ENCODE results near the gene CAMKMT. TPM values are rescaled to one million over a fixed set of nuclear protein-coding genes. Genes with fewer than 3 reads are reported as not detected.

The CAMKMT gene
- total RNA-seq, 2 experiments from 2014 or later: 12.1 to 14.1 TPM

- POLR2A ChIA-PET: no interaction called here
- no peaks in the 10 kb centered on the region for H3K27me3 Mint-ChIP-seq
- no peak for DNase-seq
- H3K9me3 Mint-ChIP-seq: no peaks in the 10 kb centered on the region
- no peak for ATAC-seq
- intact Hi-C loops (cut with micrococcal nuclease): no loop called here
- no peak overlapping the region for H3K4me3 Mint-ChIP-seq
- H3K36me3 Mint-ChIP-seq (ENCODE audit: low read depth): peaks cover 12% of the 10 kb centered on the region
- CTCF ChIA-PET: interaction anchor here (1.2 to 2.9 kb wide), 4 partner anchors 59 to 396 kb away, joined by 3 to 9 read pairs (median 6); no protein-coding TSS in a partner anchor
- H3K4me1 Mint-ChIP-seq (ENCODE audit: low read depth): no peaks in the 10 kb centered on the region
- H3K27ac Mint-ChIP-seq: no peak overlapping the region
- no peak for TF ChIP-seq CTCF (IDR thresholded peaks at IDR 0.05)
Measured at GRCh38 chr2:44559108-44559507, 197.4 kb downstream of the CAMKMT start.

GRCh38 chr2:44560352-44560751 lies 198.6 kb downstream of the CAMKMT start:
- TF ChIP-seq CTCF (IDR thresholded peaks at IDR 0.05): peak; percentile 42
- intact Hi-C loops (cut with micrococcal nuclease): loop anchor here (10.0 kb wide), 1 partner anchor 394 kb away; no protein-coding TSS in a partner anchor
- DNase-seq (peak; percentile 53), ATAC-seq (no peak)
- Mint-ChIP-seq H3K9me3 (no peaks in the 10 kb centered on the region), H3K4me3 (no peak overlapping the region), H3K36me3 (ENCODE audit: low read depth) (peaks cover 10% of the 10 kb centered on the region), H3K27ac (no peak overlapping the region), H3K4me1 (ENCODE audit: low read depth) (no peaks in the 10 kb centered on the region), H3K27me3 (no peaks in the 10 kb centered on the region)
- ChIA-PET CTCF (interaction anchor here (0.6 to 2.9 kb wide), 12 partner anchors 10 to 397 kb away, joined by 3 to 9 read pairs (median 3); no protein-coding TSS in a partner anchor), POLR2A (interaction anchor here (0.5 to 0.9 kb wide), 3 partner anchors 12 to 288 kb away, joined by 3 to 5 read pairs (median 3); no protein-coding TSS in a partner anchor)

GRCh38 chr2:44560941-44561340 lies 199.2 kb downstream of the CAMKMT start:
- no peak overlapping the region for H3K4me3 Mint-ChIP-seq
- H3K4me1 Mint-ChIP-seq (ENCODE audit: low read depth): no peaks in the 10 kb centered on the region
- ChIA-PET POLR2A (interaction anchor here (0.5 to 0.9 kb wide), 2 partner anchors 13 to 287 kb away, joined by 3 to 5 read pairs; no protein-coding TSS in a partner anchor), CTCF (interaction anchor here (0.6 to 2.9 kb wide), 9 partner anchors 11 to 396 kb away, joined by 3 to 9 read pairs (median 4); no protein-coding TSS in a partner anchor)
- H3K9me3 Mint-ChIP-seq: no peaks in the 10 kb centered on the region
- ATAC-seq (no peak), DNase-seq (no peak)
- TF ChIP-seq CTCF (IDR thresholded peaks at IDR 0.05): no peak
- no peaks in the 10 kb centered on the region for H3K27me3 Mint-ChIP-seq
- H3K27ac Mint-ChIP-seq: no peak overlapping the region
- H3K36me3 Mint-ChIP-seq (ENCODE audit: low read depth): peaks cover 10% of the 10 kb centered on the region
- intact Hi-C loops (cut with micrococcal nuclease): loop anchor here (10.0 kb wide), 1 partner anchor 394 kb away; no protein-coding TSS in a partner anchor

DNA sequence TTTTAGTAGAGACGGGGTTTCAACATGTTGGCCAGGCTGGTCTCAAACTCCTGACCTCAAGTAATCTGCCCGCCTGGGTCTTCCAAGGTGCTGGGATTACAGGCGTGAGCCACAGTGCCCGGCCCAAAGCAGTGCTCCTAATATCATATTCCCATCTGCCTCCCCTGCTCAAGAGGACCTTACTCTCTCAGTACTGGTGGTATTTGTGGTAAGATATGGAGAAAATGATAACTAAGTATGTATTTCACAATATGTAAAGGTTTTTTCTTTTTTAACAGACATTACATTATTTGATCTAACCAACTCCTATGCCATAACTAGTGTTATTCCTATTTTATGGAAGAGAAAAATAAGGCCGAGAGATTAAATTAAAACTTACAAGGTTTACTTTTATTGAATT lies 201.0 kb downstream of the CAMKMT start:
- no peak overlapping the region for H3K4me3 Mint-ChIP-seq
- POLR2A ChIA-PET: no interaction called here
- ATAC-seq: no peak
- peaks cover 10% of the 10 kb centered on the region for H3K36me3 Mint-ChIP-seq (ENCODE audit: low read depth)
- no peaks in the 10 kb centered on the region for H3K9me3 Mint-ChIP-seq
- intact Hi-C loops (cut with micrococcal nuclease): loop anchor here (10.0 kb wide), 1 partner anchor 392 kb away; no protein-coding TSS in a partner anchor
- no peak overlapping the region for H3K27ac Mint-ChIP-seq
- no peaks in the 10 kb centered on the region for H3K27me3 Mint-ChIP-seq
- no peak for DNase-seq
- no peak for TF ChIP-seq CTCF (IDR thresholded peaks at IDR 0.05)
- CTCF ChIA-PET: no interaction called here
- H3K4me1 Mint-ChIP-seq (ENCODE audit: low read depth): no peaks in the 10 kb centered on the region

DNA sequence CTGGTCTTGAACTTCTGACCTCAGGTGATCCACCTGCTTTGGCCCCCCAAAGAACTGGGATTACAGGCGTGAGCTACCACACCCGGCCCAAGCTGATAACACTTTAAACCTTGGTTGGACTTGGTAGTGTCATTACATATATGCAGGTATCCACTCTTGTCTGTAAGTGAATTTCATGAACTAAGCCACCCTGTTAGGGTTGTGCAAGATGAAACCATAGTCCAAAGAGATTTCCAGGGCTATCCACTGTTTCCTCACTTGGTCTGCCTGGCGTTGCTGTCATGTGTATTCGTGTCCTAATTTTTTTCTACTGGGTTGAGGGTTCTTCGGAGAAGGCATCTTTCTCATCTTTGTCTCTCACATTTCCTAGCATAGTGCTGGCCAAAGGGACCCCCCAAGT lies 203.0 kb downstream of the CAMKMT start:
- POLR2A ChIA-PET: no interaction called here
- CTCF ChIA-PET: no interaction called here
- Mint-ChIP-seq H3K27ac (no peak overlapping the region), H3K4me3 (no peak overlapping the region), H3K9me3 (no peaks in the 10 kb centered on the region), H3K27me3 (no peaks in the 10 kb centered on the region), H3K4me1 (ENCODE audit: low read depth) (peaks cover 5% of the 10 kb centered on the region), H3K36me3 (ENCODE audit: low read depth) (peaks cover 7% of the 10 kb centered on the region)
- ATAC-seq (no peak), DNase-seq (no peak)
- TF ChIP-seq CTCF (IDR thresholded peaks at IDR 0.05): no peak
- intact Hi-C loops (cut with micrococcal nuclease): loop anchor here (10.0 kb wide), 1 partner anchor 390 kb away; no protein-coding TSS in a partner anchor

Measured in activated CD8-positive, alpha-beta T cell treated with anti-CD3 and anti-CD28 coated beads for 36 hours (primary cell).